Effector CD8-positive, alpha-beta T cell (primary cell): Measurements from ENCODE around the gene CCL2.

Experiments
- DNase-seq: peaks from one replicate; lab custom pipeline; 2025; lab: John Stamatoyannopoulos, UW

CCL2 gene

DNA sequence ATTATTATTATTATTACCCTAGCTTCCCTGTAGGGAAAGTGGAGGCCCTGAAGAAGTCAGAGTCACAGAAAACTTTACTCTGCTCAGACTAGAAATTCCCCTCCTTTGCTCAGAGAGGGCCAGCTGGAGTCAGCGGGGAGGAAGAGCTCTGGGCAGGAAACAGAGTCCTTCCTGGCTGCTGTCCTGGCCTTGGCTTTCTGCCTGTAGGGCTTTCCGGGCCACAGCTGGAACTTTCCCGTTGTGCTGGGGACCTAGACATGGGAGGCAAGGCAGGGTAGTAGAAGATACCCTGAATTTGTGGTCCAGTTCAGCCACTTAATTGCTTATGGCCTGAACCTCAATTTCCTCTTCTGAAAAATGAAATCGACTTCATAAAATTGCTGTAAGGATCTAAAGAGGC is 14.0 kb upstream of the CCL2 start:
- no peak for DNase-seq

DNA sequence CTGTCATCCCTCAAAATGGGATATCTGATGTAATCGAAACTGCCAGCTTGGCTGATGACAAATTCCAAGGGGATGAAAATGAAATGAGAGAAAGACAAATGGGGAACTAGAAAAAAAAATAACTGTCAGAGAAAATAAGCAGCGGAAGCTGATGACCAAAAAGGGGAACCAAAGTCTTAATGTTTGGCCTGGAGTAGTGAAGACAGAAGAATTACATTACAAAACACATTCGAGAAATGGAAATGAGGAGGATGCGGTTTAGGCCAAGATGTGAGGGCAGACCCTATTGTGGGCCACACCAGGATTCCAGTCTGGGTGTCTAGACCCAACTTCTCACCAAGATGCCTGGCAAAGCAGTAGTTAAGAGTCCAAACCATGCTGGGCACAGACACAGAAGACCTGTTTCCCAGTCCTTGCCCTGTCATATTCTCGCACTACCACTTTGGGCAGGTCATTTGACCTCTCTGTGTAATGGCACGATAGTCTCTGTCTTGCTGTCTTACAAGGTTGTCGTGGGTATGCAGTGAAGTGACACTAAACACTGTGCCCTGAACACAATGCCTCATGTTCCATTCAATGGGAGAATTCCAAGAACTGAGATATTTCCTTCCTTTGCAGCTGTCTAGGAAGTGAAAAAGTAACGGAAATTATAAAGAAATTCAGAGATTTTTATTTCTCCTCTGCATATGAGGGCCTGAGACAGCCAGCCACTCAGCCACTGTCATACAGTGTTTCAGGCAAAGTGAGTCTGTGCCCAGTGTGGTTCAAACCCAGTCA is 12.3 kb upstream of the CCL2 start:
- no peak for DNase-seq

DNA sequence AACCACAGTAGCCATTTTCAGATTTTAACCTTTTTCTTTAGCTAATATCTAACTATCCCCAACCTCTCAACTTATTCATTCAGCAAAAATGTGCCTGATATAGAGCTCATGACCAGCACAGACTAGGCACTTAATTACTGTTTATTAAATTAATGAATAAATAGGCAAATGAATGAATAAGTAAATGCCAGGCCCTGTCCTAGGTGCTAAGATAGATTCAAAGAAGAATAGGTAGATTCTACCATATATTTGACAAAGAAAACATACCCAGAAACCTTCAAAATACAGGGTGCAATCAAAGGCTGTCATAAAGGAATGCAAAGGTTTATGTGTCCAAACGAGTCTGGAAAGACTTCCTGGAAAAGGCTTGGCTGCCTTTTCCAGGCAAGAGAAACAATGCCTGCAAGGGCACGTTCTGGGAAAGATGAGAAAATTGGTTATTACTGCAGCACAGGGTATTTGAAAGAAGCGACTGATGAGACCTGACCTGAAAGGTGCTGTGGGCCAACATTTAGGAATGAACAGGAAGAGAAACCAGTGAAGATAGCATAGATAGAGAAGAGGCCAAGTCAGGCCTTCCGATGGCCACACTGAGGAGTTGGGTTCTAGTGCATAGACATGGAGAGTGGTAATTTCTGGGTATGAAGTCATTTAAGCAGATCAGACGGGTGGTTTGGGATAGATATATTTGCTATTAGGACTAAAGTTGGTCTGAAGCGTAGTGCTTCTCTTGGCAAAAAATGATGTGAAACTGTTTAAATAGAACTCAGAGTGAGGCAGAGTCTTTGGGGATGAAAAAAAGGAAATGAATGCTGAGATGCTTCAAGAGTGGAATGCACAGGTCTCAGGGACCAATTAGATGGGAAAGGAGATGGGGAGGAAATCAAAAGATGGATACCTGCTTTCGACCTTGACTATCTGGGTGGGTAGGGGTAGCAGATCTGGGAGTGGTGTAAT is 11.4 kb upstream of the CCL2 start:
- DNase-seq = no peak

DNA sequence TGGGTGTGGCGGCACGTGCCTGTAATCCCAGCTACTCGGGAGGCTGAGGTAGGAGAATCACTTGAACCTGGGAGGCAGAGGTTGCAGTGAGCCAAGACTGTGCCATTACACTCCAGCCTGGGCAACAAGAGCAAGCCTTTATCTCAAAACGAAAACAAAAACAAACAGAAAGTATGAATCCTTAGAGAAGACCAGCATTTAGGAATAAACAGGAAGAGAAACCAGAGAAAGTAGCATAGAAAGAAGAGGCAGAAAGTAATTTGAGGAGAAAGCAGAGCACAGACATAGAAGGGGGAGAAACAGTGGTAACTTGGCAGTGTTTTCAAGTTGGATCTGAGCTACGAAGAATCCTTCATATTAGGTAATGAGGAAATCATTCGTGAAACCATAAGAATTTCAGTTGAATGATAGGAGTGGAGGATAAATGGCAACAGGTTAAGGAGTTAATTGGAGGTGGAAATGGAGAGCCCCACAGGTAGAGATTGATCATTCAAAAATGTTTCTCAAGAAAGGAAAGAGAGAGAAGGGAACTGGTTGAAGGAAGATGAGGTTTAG is 9.7 kb upstream of the CCL2 start:
- DNase-seq = no peak

DNA sequence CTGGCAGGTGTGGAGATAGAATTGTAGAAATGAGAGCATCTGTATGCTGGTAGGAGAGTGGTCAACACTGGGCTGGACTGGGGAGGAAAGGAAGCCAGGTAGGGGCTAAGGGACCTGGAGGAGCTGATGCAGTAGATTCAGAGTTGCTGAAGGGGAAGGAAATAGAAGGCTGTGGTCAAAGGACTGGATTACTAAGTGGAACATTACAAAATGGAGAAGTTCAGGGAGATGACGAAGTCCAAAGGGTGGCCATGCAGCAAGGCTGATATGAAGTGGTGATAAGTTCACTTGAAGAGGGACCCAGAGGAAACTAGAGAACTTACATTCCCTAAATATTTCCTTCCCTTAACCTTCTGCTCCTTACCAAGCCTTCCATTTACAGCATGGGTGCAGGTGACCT is 8.6 kb upstream of the CCL2 start:
- DNase-seq = no peak

DNA sequence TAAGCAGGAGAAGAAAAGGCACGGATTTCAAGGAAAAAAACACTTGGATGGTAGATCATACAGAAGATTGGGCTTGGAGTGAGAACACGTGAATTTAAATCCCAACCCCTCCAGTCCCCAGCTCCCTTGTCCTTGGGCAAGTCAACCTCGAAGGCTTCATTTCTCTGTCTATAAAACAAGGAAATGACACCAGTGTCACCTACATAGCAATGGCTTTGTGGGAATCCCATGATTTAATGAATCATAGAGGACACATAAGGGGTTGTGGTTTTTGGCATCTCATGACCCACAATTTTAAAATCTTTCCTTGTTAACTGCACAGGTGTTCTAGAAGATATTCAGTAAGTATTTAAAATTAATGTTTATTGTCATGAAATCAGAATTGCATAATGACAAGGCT is 8.2 kb upstream of the CCL2 start:
- no peak for DNase-seq

DNA sequence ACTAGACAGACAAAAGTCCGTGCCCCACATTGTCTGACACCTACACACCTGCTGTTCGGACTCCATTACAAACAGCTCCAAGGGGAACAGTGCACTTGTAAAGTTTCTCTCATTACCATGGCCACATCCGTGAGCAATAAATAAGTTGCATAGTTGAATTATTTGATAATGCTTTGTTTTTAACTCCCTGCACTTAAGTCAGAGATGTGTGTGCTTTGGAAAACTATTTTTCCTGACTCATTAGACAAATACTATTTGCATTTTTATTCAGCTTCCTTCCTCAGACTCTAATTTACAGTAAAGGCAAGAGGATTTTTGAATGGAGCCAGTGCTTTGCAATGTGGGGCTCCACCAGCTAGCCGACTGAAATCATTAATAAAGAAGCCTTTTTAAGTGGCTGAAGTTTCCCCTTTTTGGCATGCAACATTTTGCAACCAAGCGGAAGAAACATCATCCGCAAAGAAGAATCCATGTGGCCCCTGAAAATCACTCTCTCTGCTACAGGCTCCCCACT is 6.5 kb upstream of the CCL2 start:
- DNase-seq = no peak

DNA sequence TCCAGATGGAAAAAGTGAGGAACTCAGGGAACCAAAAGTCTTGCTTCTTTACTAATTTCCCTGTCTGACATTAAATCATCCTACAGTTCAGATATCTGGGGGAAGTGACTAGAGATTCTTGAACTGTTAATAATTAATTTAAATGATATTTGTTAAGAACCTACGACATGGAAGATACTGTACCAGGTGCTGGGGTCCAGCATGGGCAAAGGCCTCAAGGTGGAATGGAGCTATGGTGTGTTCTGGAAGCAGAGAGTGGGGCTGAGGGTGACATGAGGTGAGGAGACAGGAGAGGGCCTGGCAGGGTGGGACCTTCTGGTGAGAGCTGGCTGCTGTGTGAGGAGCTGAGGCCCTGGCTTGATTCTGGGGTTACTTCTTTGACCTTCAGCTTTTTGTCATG is 6.0 kb upstream of the CCL2 start:
- DNase-seq = no peak

DNA sequence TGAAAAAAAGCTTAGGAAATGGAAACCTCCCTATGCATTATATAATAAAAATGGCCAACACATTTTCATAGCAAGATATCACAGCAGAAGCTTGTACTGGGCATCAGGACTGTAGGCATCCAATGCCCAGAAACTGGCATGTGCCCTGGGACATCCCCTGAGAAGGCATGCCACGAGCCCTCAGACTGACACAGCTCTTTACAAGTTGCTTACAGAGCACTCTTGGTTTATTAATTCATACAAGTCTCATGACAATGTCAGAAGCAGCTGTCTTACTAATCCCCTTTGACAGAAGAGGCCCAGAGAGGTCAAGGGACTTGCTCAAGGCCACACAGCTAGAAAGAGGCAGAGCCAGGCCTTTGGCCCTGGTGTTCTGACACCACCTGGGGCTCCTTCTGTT is 5.6 kb upstream of the CCL2 start:
- DNase-seq = no peak

DNA sequence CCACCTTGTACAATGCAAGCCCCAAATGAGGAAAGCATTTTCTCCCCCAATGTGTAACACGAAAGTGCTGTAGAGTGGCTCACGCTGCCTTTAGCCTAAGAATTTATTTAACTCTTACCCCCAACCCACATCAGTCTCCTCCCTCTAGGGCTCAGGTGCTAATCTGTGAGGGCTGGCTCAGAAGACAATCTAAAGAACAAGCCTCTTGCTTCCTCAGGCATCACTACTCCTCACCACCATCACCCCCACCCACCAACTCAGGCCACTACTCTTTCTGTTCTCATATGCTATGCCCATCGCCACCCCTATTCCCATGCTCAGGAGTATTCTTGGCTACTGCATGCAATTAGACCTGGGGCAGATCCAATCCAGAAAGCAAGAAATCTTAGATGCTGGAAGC is 3.9 kb upstream of the CCL2 start:
- DNase-seq = no peak

DNA sequence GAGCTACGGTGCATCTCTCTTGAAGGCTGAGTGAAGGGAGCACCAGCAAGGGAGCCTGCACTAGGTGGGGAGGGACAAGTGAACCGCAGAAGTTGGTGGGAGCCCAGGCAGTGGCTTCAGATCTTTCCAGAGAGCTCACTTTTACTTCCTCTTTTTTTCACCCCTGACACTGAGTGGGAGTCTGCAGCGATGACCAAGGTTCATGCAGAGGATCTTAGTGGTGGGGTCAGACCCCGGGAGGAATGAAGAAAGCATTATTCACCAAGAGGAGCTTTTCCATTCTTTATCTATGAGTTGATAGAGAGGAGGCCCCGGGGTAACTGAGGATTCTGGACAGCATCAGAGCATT is 3.0 kb upstream of the CCL2 start:
- no peak for DNase-seq

DNA sequence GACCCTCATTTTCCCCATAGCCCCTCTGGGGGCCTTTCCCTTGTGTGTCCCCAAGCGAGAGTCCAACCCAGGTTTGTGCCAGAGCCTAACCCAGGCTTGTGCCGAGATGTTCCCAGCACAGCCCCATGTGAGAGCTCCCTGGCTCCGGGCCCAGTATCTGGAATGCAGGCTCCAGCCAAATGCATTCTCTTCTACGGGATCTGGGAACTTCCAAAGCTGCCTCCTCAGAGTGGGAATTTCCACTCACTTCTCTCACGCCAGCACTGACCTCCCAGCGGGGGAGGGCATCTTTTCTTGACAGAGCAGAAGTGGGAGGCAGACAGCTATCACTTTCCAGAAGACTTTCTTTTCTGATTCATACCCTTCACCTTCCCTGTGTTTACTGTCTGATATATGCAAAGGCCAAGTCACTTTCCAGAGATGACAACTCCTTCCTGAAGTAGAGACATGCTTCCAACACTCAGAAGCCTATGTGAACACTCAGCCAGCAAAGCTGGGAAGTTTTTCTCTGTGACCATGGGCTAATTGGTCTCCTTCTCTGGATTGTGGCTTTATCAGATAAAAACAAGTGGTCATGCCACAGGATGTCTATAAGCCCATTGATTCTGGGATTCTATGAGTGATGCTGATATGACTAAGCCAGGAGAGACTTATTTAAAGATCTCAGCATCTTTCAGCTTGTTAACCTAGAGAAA is 2.5 kb upstream of the CCL2 start:
- DNase-seq = no peak

DNA sequence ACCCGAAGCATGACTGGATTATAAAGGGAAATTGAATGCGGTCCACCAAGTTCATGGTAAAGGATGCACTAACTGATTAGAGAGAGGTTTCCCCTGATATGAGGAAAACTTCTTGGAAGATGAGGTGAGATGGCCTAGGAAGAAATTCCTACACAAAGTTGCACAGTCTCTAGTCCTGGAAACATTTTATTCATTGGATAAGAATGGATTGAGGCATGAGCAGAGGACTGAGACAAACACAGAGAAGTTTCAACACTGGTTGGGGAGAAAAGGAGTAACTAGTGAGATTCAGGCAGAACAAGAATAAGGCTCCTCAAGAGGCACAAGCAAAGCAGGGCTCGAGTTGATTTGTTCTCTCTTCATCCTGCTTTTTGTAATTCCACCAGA is 2.0 kb upstream of the CCL2 start:
- DNase-seq = no peak

DNA sequence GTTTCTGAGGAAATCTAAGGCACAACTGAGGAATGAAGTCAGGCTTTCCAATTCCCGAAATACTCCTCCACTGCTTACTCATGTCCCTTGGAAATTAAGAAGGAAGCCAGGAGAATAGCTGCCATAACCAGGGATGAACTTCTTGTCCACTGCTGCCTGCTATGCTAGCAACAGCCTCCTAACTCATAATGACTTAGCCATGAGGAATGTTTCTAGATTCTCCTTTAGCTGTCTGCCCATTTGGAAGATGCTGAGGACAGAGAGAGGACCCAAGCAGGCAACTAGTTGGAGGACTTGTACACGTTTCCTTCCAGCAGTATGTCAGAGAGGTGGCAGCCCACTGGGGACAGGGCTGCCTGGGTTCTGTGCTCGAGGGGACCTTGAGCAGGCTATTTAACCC is 939 bp upstream of the CCL2 start:
- no peak for DNase-seq

DNA sequence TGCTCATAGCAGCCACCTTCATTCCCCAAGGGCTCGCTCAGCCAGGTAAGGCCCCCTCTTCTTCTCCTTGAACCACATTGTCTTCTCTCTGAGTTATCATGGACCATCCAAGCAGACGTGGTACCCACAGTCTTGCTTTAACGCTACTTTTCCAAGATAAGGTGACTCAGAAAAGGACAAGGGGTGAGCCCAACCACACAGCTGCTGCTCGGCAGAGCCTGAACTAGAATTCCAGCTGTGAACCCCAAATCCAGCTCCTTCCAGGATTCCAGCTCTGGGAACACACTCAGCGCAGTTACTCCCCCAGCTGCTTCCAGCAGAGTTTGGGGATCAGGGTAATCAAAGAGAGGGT is 272 bp downstream of the CCL2 start:
- no peak for DNase-seq

DNA sequence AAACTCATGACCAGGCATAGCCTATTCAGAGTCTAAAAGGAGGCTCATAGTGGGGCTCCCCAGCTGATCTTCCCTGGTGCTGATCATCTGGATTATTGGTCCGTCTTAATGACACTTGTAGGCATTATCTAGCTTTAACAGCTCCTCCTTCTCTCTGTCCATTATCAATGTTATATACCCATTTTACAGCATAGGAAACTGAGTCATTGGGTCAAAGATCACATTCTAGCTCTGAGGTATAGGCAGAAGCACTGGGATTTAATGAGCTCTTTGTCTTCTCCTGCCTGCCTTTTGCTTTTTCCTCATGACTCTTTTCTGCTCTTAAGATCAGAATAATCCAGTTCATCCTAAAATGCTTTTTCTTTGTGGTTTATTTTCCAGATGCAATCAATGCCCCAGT is 756 bp downstream of the CCL2 start:
- no peak for DNase-seq

DNA sequence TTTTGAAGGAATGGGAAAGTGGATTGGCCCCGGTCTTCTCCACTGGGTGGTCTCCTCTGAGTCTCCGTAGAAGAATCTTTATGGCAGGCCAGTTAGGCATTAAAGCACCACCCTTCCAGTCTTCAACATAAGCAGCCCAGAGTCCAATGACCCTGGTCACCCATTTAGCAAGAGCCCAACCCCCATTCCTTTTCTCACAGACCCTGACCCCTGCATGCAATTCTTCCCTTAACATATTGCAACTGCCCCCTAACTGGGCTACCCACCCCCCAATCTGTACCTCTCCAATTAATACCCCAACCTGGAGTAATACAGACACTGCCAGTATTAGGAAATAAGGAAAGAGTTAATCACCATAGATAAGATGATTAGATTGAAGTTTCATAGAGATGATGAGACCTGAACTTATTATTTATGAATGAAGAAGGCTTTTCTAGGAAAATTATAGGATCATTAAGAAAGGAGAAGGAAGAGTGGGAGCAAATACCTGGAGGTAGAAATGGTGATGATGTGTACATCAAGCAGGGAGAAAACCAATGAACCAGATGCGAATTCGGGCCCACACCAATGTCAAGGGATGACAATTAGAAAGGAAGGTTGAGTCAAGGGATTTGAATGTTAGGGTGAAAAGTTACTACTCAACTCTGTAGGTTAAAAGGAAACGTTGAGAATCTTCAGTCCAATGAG is 2.4 kb downstream of the CCL2 start:
- no peak for DNase-seq

DNA sequence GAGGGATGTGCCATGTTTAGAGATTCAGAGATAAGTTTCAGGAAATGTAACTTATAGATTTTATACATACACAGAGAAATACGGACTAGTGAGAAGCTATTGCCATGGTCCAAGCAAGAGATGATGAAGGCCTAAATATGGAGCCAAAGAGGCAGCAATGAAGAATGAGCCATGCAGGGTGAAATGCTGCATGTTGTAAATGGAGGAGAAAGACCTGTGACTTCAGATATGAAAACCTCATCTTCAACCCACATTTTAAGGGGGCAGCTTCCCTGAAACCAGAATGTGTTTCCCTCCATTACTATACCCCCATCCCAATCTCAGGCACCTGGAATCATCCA is 2.9 kb downstream of the CCL2 start:
- no peak for DNase-seq

DNA sequence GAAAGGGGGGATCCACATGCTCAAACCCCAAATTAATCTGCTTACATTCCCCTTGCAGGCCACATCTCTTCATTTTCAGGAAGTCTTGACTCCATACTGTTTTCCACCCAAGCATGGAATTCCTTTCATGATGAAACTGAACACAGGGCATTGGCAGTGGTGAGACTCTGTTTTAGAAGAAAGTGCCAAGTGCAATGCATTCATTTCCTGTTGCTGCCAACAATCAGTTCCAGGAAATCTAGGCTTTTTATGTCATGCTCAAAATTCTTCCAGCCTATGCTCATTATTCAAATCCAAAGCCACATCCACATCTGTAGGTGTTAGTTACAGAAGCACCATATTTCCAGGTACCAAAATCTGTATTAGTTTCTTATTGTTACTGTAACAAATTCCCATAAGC is 4.1 kb downstream of the CCL2 start:
- DNase-seq = no peak

DNA sequence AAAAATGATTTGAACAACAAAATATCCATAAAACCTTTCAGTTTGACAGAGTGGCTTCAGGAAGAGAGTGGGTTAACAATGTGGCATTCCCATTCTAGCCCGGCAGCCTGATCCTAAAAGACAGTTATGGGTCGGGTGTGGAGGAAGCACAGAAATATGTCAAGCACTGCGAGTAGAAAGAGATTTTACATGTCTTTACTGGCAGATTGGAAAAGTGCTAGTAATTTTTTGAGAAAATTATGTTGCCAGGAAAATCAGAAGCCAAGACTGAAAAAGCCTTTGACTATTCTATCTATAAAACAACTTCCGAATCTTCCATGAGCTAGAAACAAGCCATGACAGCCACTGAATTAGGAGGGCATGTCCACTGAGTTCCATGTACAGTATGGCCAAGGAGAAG is 5.8 kb downstream of the CCL2 start:
- DNase-seq = no peak

DNA sequence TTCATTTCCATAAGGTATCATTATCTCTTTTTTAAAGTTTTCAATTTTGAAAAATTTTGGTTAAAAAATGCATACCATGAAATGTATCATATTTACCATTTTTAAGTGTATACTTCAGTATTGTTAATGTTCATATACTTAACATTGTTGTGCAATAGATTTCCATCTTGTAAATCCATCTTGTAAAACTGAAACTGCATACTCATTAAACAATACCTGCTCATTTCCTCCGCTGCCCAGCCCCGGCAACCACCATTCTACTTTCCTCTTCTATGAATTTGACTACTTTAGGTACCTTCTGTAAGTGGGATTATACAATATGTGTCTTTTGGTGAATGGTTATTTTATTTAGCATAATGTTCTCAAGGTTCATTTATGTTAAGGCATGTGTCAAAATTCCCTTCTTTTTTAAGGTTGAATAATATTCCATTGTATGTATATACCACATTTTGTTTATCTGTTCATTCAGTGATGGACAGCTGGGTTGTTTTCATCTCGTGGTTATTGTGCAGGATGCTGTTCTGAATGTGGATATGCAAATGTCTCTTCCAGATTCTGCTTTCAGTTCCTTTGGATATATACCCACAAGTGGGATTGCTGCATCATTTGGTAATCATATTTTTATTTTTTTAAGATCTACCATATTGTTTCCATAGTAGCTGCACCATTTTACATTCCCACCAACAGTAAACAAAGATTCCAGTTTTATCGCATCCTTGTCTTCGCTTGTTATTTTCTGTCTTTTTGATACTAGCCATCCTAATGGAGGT is 6.7 kb downstream of the CCL2 start:
- no peak for DNase-seq
